ENCODE data around the gene MSL3B.

The MSL3B gene

GRCh38 chr2:233816771-233817170, 51.4 kb downstream of the MSL3B start:
- no peak for ATAC-seq
- TF ChIP-seq, protein P1, sequence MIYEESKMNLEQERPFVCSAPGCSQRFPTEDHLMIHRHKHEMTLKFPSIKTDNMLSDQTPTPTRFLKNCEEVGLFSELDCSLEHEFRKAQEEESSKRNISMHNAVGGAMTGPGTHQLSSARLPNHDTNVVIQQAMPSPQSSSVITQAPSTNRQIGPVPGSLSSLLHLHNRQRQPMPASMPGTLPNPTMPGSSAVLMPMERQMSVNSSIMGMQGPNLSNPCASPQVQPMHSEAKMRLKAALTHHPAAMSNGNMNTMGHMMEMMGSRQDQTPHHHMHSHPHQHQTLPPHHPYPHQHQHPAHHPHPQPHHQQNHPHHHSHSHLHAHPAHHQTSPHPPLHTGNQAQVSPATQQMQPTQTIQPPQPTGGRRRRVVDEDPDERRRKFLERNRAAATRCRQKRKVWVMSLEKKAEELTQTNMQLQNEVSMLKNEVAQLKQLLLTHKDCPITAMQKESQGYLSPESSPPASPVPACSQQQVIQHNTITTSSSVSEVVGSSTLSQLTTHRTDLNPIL (CRISPR knock-in tag; IDR thresholded peaks at IDR 0.05; ENCODE audit: low read depth), result no peak
- TF ChIP-seq ZNF70 (CRISPR knock-in tag; IDR thresholded peaks at IDR 0.05) (no peak), ZNF8 (CRISPR knock-in tag; IDR thresholded peaks at IDR 0.05) (no peak), SNAI2 (CRISPR knock-in tag; IDR thresholded peaks at IDR 0.05) (no peak), TCF4 (CRISPR knock-in tag; IDR thresholded peaks at IDR 0.05; ENCODE audit: borderline replicate concordance) (no peak), TOX (CRISPR knock-in tag; IDR thresholded peaks at IDR 0.05; ENCODE audit: borderline replicate concordance) (no peak), RARB (CRISPR knock-in tag; IDR thresholded peaks at IDR 0.05) (no peak)

- ATAC-seq, result peak; percentile 14; the same call in 1 of the 3 replicates
- TF ChIP-seq BACH2 (CRISPR knock-in tag; IDR thresholded peaks at IDR 0.05; ENCODE audit: borderline replicate concordance), result no peak
- TF ChIP-seq TCF4 (CRISPR knock-in tag; IDR thresholded peaks at IDR 0.05; ENCODE audit: borderline replicate concordance), result peak; percentile 53
- no peak for TF ChIP-seq ESRRG (CRISPR knock-in tag; IDR thresholded peaks at IDR 0.05)
- TF ChIP-seq ZNF8 (CRISPR knock-in tag; IDR thresholded peaks at IDR 0.05), result no peak
Observed at GRCh38 chr2:233816334-233816733, 51.9 kb downstream of the MSL3B start.

- ATAC-seq, result no peak
- TF ChIP-seq TSHZ2 (CRISPR knock-in tag; IDR thresholded peaks at IDR 0.05) (no peak), ZC3H10 (CRISPR knock-in tag; IDR thresholded peaks at IDR 0.05) (no peak), PATZ1 (CRISPR knock-in tag; IDR thresholded peaks at IDR 0.05; ENCODE audit: borderline replicate concordance) (no peak), ISL1 (CRISPR knock-in tag; IDR thresholded peaks at IDR 0.05) (peak; percentile 72), SNAI2 (CRISPR knock-in tag; IDR thresholded peaks at IDR 0.05) (no peak)
- TF ChIP-seq, protein P2, sequence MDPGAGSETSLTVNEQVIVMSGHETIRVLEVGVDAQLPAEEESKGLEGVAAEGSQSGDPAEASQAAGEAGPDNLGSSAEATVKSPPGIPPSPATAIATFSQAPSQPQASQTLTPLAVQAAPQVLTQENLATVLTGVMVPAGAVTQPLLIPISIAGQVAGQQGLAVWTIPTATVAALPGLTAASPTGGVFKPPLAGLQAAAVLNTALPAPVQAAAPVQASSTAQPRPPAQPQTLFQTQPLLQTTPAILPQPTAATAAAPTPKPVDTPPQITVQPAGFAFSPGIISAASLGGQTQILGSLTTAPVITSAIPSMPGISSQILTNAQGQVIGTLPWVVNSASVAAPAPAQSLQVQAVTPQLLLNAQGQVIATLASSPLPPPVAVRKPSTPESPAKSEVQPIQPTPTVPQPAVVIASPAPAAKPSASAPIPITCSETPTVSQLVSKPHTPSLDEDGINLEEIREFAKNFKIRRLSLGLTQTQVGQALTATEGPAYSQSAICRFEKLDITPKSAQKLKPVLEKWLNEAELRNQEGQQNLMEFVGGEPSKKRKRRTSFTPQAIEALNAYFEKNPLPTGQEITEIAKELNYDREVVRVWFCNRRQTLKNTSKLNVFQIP (CRISPR knock-in tag; IDR thresholded peaks at IDR 0.05; ENCODE audit: borderline replicate concordance, low read depth), result no peak
Observed at GRCh38 chr2:233815861-233816260, 52.3 kb downstream of the MSL3B start.

All from SK-N-SH treated with all-trans-retinoic acid at 6 μM for 48 hours (cell line).